Sigmoid colon (tissue), 4 donors: ENCODE measurements around the gene KCNJ12.

Experiments
- CTCF ChIP-seq, 4 experiments: fragments of 450-650 bp in 3 of 4; fragments of 200-600 bp in 1 of 4; IDR thresholded peaks; one replicate each; pipeline ENCODE4 v1.5.1; 2016 to 2019; ENCODE audit warnings: antibody characterized with exemption in 4 of 4, mild to moderate bottlenecking in 3 of 4, moderate library complexity in 2 of 4
- EP300 ChIP-seq, 4 donors: sonication (generic); formaldehyde crosslinking; IDR thresholded peaks; one replicate each; pipeline ENCODE4 v1.6.1; 2017; ENCODE audit warnings: antibody characterized with exemption in 4 of 4
- POLR2A ChIP-seq, 2 donors: fragments of 450-650 bp; IDR thresholded peaks; one replicate each; pipeline ENCODE4 v1.6.1; 2016; ENCODE audit warnings: antibody characterized with exemption in 2 of 2, mild to moderate bottlenecking in 2 of 2, moderate library complexity in 2 of 2

- no peak for TF ChIP-seq POLR2A (IDR thresholded peaks at IDR 0.05)
- no peak for TF ChIP-seq CTCF (IDR thresholded peaks at IDR 0.05)
- no peak for TF ChIP-seq EP300 (IDR thresholded peaks at IDR 0.05)
Measured at GRCh38 chr17:21376081-21376758, at the start of gene KCNJ12.
